Heart right ventricle (tissue), 16 donors: Measurements from ENCODE around the gene SCYGR6. TPM values are rescaled to one million over a fixed set of nuclear protein-coding genes. Genes with fewer than 3 reads are reported as not detected.

Experiments
- ATAC-seq, 8 donors: fragments of 200-7000 bp; cut with Tn5 transposase; one replicate each; pipeline ENCODE4 v1.9.1; 2020; ENCODE audit warnings: mild to moderate bottlenecking in 8 of 8, moderate library complexity in 8 of 8, moderate number of reproducible peaks in 1 of 8
- DNase-seq, 2 donors: peaks; one replicate each; pipeline ENCODE4 v3.0.0-alpha.2; 2020
- H3K27ac ChIP-seq, 10 donors: fragments of 200-600 bp; sonication (generic) in 2 of 10; one replicate each; pipeline versions ENCODE4 v1.5.0 to v1.8.0; 2020 to 2022; ENCODE audit warnings: mild to moderate bottlenecking in 3 of 10
- H3K27me3 ChIP-seq, 7 donors: fragments of 200-600 bp; one replicate each; pipeline ENCODE4 v1.8.0; 2021 to 2022; ENCODE audit warnings: mild to moderate bottlenecking in 2 of 7
- H3K36me3 ChIP-seq, 9 donors: fragments of 200-600 bp; sonication (generic) in 1 of 9; one replicate each; pipeline versions ENCODE4 v1.5.0 to v1.8.0; 2020 to 2022; ENCODE audit warnings: mild to moderate bottlenecking in 2 of 9
- H3K4me1 ChIP-seq, 9 donors: fragments of 200-600 bp; sonication (generic) in 1 of 9; one replicate each; pipeline versions ENCODE4 v1.5.0 to v1.8.0; 2020 to 2022; ENCODE audit warnings: mild to moderate bottlenecking in 4 of 9
- H3K4me3 ChIP-seq, 10 donors: fragments of 200-600 bp; sonication (generic) in 2 of 10; one replicate each; pipeline versions ENCODE4 v1.5.0 to v1.8.0; 2020 to 2022; ENCODE audit warnings: mild to moderate bottlenecking in 7 of 10, moderate library complexity in 2 of 10
- H3K9me3 ChIP-seq, 11 donors: fragments of 200-600 bp in 10 of 11; sonication (generic) in 2 of 11; one replicate each; pipeline versions ENCODE4 v1.5.0 to v1.8.0; 2013 to 2022; ENCODE audit warnings: mild to moderate bottlenecking in 2 of 11, control low read depth in 1 of 11, moderate library complexity in 1 of 11
- CTCF ChIP-seq, 9 donors: fragments of 200-600 bp; sonication (generic) in 2 of 9; IDR thresholded peaks; one replicate each; pipeline versions ENCODE4 v1.5.0 to v1.8.0; 2021 to 2022; ENCODE audit warnings: antibody characterized with exemption in 9 of 9, mild to moderate bottlenecking in 5 of 9, moderate library complexity in 1 of 9
- WGBS, 2 donors: extraction: QIAGEN DNeasy Blood & Tissue Kit; methylation state at CpG; one replicate each; pipeline ENCODE4 v1.1.7; 2013; ENCODE audit warnings: inconsistent platforms in 1 of 2; 5-methylcytosine and 5-hydroxymethylcytosine counted together
- intact Hi-C, 10 donors: fragments of 100-400 bp; cut with DNase I; formaldehyde crosslinking; loops; one replicate each; pipeline versions ENCODE4 v1.11.1 to v1.14.2; 2022
- polyA plus RNA-seq, 2 donors: library from polyadenylated mRNA; stranded (reverse); fragments of 200-250 nt; gene quantifications; one replicate each; pipeline ENCODE4 v1.2.3, GENCODE V29; 2013
- total RNA-seq, 10 donors: library from RNA; stranded (reverse); fragmentation: NEBNext Ultra II Directional in 3 of 10; extraction: Animal tissue kit (Norgen Biotek cat#: 25700) in 3 of 10; gene quantifications; one replicate each; pipeline versions ENCODE4 v1.2.1 to v1.2.4, GENCODE V29; 2021 to 2023
- donor health status: Arrhythmogenic right ventricular cardiomyopathy.
- donor health status: ischemic (EF 13 %, LVEDD 7.1; RV severe dilation, severe dysfunction).
- donor health status: healthy with polysubstance abuse.
- donor health status: DM: no; HTN: yes; CAD: no.
- donor health status: DM: no; HTN: no; CAD: no.
- donor health status: ischemic (EF 25% LVEDD 6.9; RV normal size, moderate dysfunction).
- donor health status: ischemic (EF 25% LVEDD 5.7; RV mildly dilated, moderate dysfunction).
- donor health status: healthy.
- donor health status: DM: yes; HTN: yes; CAD: no.
- donor health status: Ischemic cardiomyopathy.
- donor health status: ischemic (EF 35%, LVEDD 5.7; RV mildly dilated, moderate dysfunction).
- donor health status: nonischemic (EF 11% LVEDD 7.7; RV severe dilation, severe dysfunction).
- donor health status: DM: yes; HTN: yes; CAD: no.
- donor health status: PGD.
- donor health status: ischemic (EF 29% LVEDD 5.4; RV normal size, mild dysfunction).
- donor health status: nonischemic (EF 23%, LVEDD 6.1; RV moderate dilation, normal function).

The SCYGR6 gene
- total and polyA plus RNA-seq, 12 donors, result not detected

GRCh38 chr2:227767830-227768229 lies 43.3 kb upstream of the SCYGR6 start:
- DNase-seq, result no peak
- no peaks in the 10 kb centered on the region for H3K9me3 ChIP-seq
- 91 to 92% methylated on average over 22 of the region's 22 CpGs for WGBS, 2 donors
- H3K27me3 ChIP-seq, result no peaks in the 10 kb centered on the region
- H3K36me3 ChIP-seq, result no peaks in the 10 kb centered on the region
- no peak for ATAC-seq
- H3K4me3 ChIP-seq, result no peak overlapping the region
- no peak overlapping the region for H3K27ac ChIP-seq
- TF ChIP-seq CTCF (IDR thresholded peaks at IDR 0.05), result no peak
- intact Hi-C loops, result loop anchor here (2.0 to 10.0 kb wide), 14 partner anchors 106 to 633 kb away; partner anchors contain the start of gene AGFG1 (in 4 of the 10)
- H3K4me1 ChIP-seq, result peaks cover 0 to 8% (median 5%) of the 10 kb centered on the region in 9 donors

- intact Hi-C loops, result loop anchor here (1.0 to 10.0 kb wide), 16 partner anchors 104 to 632 kb away; partner anchors contain the start of gene AGFG1 (in 4 of the 10)
- H3K4me1 ChIP-seq, result peaks cover 0 to 8% (median 5%) of the 10 kb centered on the region in 9 donors
- TF ChIP-seq CTCF (IDR thresholded peaks at IDR 0.05), result peak; percentile 69 to 93 (median 87)
- no peak overlapping the region for H3K4me3 ChIP-seq
- no peaks in the 10 kb centered on the region for H3K9me3 ChIP-seq
- DNase-seq, result peak; percentile 70 to 76
- H3K27me3 ChIP-seq, result no peaks in the 10 kb centered on the region
- H3K27ac ChIP-seq, result peak overlapping the region in 6 of 10 donors; percentile 3 to 41 (median 22)
- H3K36me3 ChIP-seq, result no peaks in the 10 kb centered on the region
- WGBS, 2 donors, result 20 to 23% methylated on average over 11 of the region's 11 CpGs
- ATAC-seq, result peak; percentile 90 to 99 (median 96)
Measured at GRCh38 chr2:227766373-227766883, 41.9 kb upstream of the SCYGR6 start.

- no peak for DNase-seq
- Histone ChIP-seq H3K27me3 (no peaks in the 10 kb centered on the region), H3K36me3 (no peaks in the 10 kb centered on the region), H3K9me3 (no peaks in the 10 kb centered on the region), H3K4me3 (no peak overlapping the region), H3K27ac (peak overlapping the region in 7 of 10 donors; percentile 3 to 41 (median 29)), H3K4me1 (peaks cover 0 to 8% (median 5%) of the 10 kb centered on the region in 9 donors)
- no peak for TF ChIP-seq CTCF (IDR thresholded peaks at IDR 0.05)
- intact Hi-C loops, result loop anchor here (1.0 to 10.0 kb wide), 16 partner anchors 104 to 631 kb away; partner anchors contain the start of gene AGFG1 (in 4 of the 10)
- 43 to 47% methylated on average over 4 of the region's 4 CpGs for WGBS, 2 donors
- ATAC-seq, result peak in 4 of 8 donors; percentile 24 to 57 (median 40)
Measured at GRCh38 chr2:227765788-227766372, 41.3 kb upstream of the SCYGR6 start.

- Histone ChIP-seq H3K9me3 (no peaks in the 10 kb centered on the region), H3K27ac (no peak overlapping the region), H3K4me1 (peaks cover 0 to 8% (median 5%) of the 10 kb centered on the region in 9 donors), H3K36me3 (no peaks in the 10 kb centered on the region), H3K27me3 (no peaks in the 10 kb centered on the region), H3K4me3 (no peak overlapping the region)
- ATAC-seq (no peak), DNase-seq (no peak)
- WGBS, 2 donors, result 83 to 87% methylated on average over 6 of the region's 6 CpGs
- intact Hi-C loops, result loop anchor here in 7 of 10 donors (5.0 to 10.0 kb wide), 5 partner anchors 277 to 627 kb away; partner anchors contain the start of gene AGFG1 (in 4 of the 7)
- TF ChIP-seq CTCF (IDR thresholded peaks at IDR 0.05), result no peak
Measured at GRCh38 chr2:227761740-227762476, 37.4 kb upstream of the SCYGR6 start.
